ENCODE results near the gene NEK4. TPM values are rescaled to one million over a fixed set of nuclear protein-coding genes. Genes with fewer than 3 reads are reported as not detected.
A peak's percentile ranks its signal among the peaks of the same experiment; 100 is the strongest.

Gene NEK4
- total and polyA plus RNA-seq, 10 donors = 3.2 to 28.0 (median 23.3) TPM

- no peak for TF ChIP-seq POLR2AphosphoS5 (IDR thresholded peaks at IDR 0.05)
- no peak for TF ChIP-seq POLR2A (IDR thresholded peaks at IDR 0.05)
- TF ChIP-seq CTCF (IDR thresholded peaks at IDR 0.05 in 8 of 11, conservative IDR thresholded peaks at IDR 0.05 in 3 of 11) = no peak
- Histone ChIP-seq H3K27ac (no peak overlapping the region), H3K9me3 (no peaks in the 10 kb centered on the region), H3K4me1 (peaks cover 0 to 20% (median 0%) of the 10 kb centered on the region in 6 donors), H3K36me3 (no peaks in the 10 kb centered on the region), H3K27me3 (replicated peaks in 1 of 7) (no peaks in the 10 kb centered on the region), H3K4me3 (no peak overlapping the region)
- 79 to 86% (median 82%) methylated on average over 9 to 12 of the region's 12 CpGs for whole genome bisulfite sequencing, 5 donors
- intact Hi-C loops (cut with DNase I; ENCODE audit: low total_unique reads) = no loop called here
- DNase-seq = no peak
Observed at GRCh38 chr3:52791366-52791765, 20.6 kb upstream of the NEK4 start.

GRCh38 chr3:52790741-52791140, 20.0 kb upstream of the NEK4 start:
- no peak for TF ChIP-seq POLR2A (IDR thresholded peaks at IDR 0.05)
- TF ChIP-seq POLR2AphosphoS5 (IDR thresholded peaks at IDR 0.05) = no peak
- no peak for TF ChIP-seq CTCF (IDR thresholded peaks at IDR 0.05 in 8 of 11, conservative IDR thresholded peaks at IDR 0.05 in 3 of 11)
- DNase-seq = no peak
- Histone ChIP-seq H3K4me1 (peaks cover 0 to 19% (median 0%) of the 10 kb centered on the region in 6 donors), H3K4me3 (no peak overlapping the region), H3K36me3 (no peaks in the 10 kb centered on the region), H3K27ac (no peak overlapping the region), H3K9me3 (no peaks in the 10 kb centered on the region), H3K27me3 (replicated peaks in 1 of 7) (no peaks in the 10 kb centered on the region)
- intact Hi-C loops (cut with DNase I; ENCODE audit: low total_unique reads) = no loop called here
- WGBS, 5 donors = 84 to 95% (median 88%) methylated on average over 5 to 13 of the region's 13 CpGs

- Histone ChIP-seq H3K4me3 (no peak overlapping the region), H3K4me1 (peaks cover 0 to 15% (median 0%) of the 10 kb centered on the region in 6 donors), H3K9me3 (no peaks in the 10 kb centered on the region), H3K27me3 (replicated peaks in 1 of 7) (no peaks in the 10 kb centered on the region), H3K27ac (no peak overlapping the region), H3K36me3 (no peaks in the 10 kb centered on the region)
- TF ChIP-seq CTCF (IDR thresholded peaks at IDR 0.05 in 8 of 11, conservative IDR thresholded peaks at IDR 0.05 in 3 of 11) (no peak), POLR2AphosphoS5 (IDR thresholded peaks at IDR 0.05) (no peak), POLR2A (IDR thresholded peaks at IDR 0.05) (no peak)
- intact Hi-C loops (cut with DNase I; ENCODE audit: low total_unique reads) = no loop called here
- DNase-seq = peak; percentile 57
- WGBS, 5 donors = 70 to 91% (median 86%) methylated on average over 7 of the region's 7 CpGs
Observed at GRCh38 chr3:52790337-52790736, 19.6 kb upstream of the NEK4 start.

- Histone ChIP-seq H3K27me3 (replicated peaks in 1 of 7) (no peaks in the 10 kb centered on the region), H3K4me3 (no peak overlapping the region), H3K27ac (no peak overlapping the region), H3K9me3 (no peaks in the 10 kb centered on the region), H3K36me3 (no peaks in the 10 kb centered on the region), H3K4me1 (peaks cover 0 to 9% (median 0%) of the 10 kb centered on the region in 6 donors)
- WGBS, 5 donors = 80 to 98% (median 86%) methylated on average over 4 to 6 of the region's 6 CpGs
- intact Hi-C loops (cut with DNase I; ENCODE audit: low total_unique reads) = no loop called here
- TF ChIP-seq POLR2A (IDR thresholded peaks at IDR 0.05) = no peak
- TF ChIP-seq POLR2AphosphoS5 (IDR thresholded peaks at IDR 0.05) = no peak
- TF ChIP-seq CTCF (IDR thresholded peaks at IDR 0.05 in 8 of 11, conservative IDR thresholded peaks at IDR 0.05 in 3 of 11) = no peak
- peak; percentile 71 for DNase-seq
Observed at GRCh38 chr3:52789746-52790040, 19.0 kb upstream of the NEK4 start.
